Neural crest cell (in vitro differentiated cells): ENCODE data around the gene ANXA2. TPM values are rescaled to one million over a fixed set of nuclear protein-coding genes. Genes with fewer than 3 reads are reported as not detected.

ENCODE experiments used
- DNase-seq: peaks from one replicate; pipeline ENCODE4 v3.0.0; 2021; ENCODE audit warnings: low read depth, mixed read lengths, low spot score
- H3K27ac Mint-ChIP-seq: one replicate; pipeline ENCODE4 v1.8.0; 2021; ENCODE audit warnings: mild to moderate bottlenecking, mixed read lengths; ENCODE audit not compliant: unreplicated experiment
- H3K27me3 Mint-ChIP-seq: 2 replicates; pipeline ENCODE4 v1.8.0; 2021; ENCODE audit warnings: low read depth, mild to moderate bottlenecking, mixed read lengths
- H3K36me3 Mint-ChIP-seq: 2 replicates; pipeline ENCODE4 v1.8.0; 2021; ENCODE audit warnings: low read depth, mild to moderate bottlenecking, mixed read lengths
- H3K4me1 Mint-ChIP-seq: 2 replicates; pipeline ENCODE4 v1.8.0; 2021; ENCODE audit warnings: mixed read lengths
- H3K4me3 Mint-ChIP-seq: one replicate; pipeline ENCODE4 v1.8.0; 2021; ENCODE audit warnings: mild to moderate bottlenecking, mixed read lengths
- H3K9me3 Mint-ChIP-seq: 2 replicates; pipeline ENCODE4 v1.8.0; 2021; ENCODE audit warnings: mixed read lengths
- CTCF ChIP-seq: fragments of 200-600 bp; sonication (generic); conservative IDR thresholded peaks from 2 replicates; pipeline ENCODE4 v1.5.0; 2021; ENCODE audit warnings: antibody characterized with exemption, mild to moderate bottlenecking
- total RNA-seq: library from RNA; stranded (reverse); gene quantifications from 2 replicates; pipeline ENCODE4 v1.2.1, GENCODE V29; 2021

The ANXA2 gene
- total RNA-seq, 1 donor from 2014 or later, result 122 TPM

GRCh38 chr15:60395276-60396011, 2.3 kb downstream of the ANXA2 start:
- H3K27me3 Mint-ChIP-seq, result peaks cover 45% of the 10 kb centered on the region
- peaks cover 85% of the 10 kb centered on the region for H3K4me1 Mint-ChIP-seq
- DNase-seq, result no peak
- no peak for TF ChIP-seq CTCF
- H3K4me3 Mint-ChIP-seq, result peak overlapping the region; percentile 84
- H3K36me3 Mint-ChIP-seq, result no peaks in the 10 kb centered on the region
- H3K27ac Mint-ChIP-seq, result no peak overlapping the region
- H3K9me3 Mint-ChIP-seq, result no peaks in the 10 kb centered on the region

- Mint-ChIP-seq H3K9me3 (no peaks in the 10 kb centered on the region), H3K36me3 (no peaks in the 10 kb centered on the region), H3K4me3 (peak overlapping the region; percentile 84), H3K4me1 (peaks cover 85% of the 10 kb centered on the region), H3K27me3 (peaks cover 48% of the 10 kb centered on the region), H3K27ac (no peak overlapping the region)
- DNase-seq, result no peak
- TF ChIP-seq CTCF, result no peak
These were observed 3.1 kb downstream of the ANXA2 start for GRCh38 chr15:60394689-60395097.

GRCh38 chr15:60392986-60393790, 4.6 kb downstream of the ANXA2 start:
- no peak for TF ChIP-seq CTCF
- Mint-ChIP-seq H3K4me3 (peak overlapping the region; percentile 59), H3K4me1 (peaks cover 79% of the 10 kb centered on the region), H3K36me3 (no peaks in the 10 kb centered on the region), H3K27ac (peak overlapping the region; percentile 58), H3K27me3 (peaks cover 41% of the 10 kb centered on the region), H3K9me3 (no peaks in the 10 kb centered on the region)
- no peak for DNase-seq

GRCh38 chr15:60392601-60392985, 5.2 kb downstream of the ANXA2 start:
- no peak for TF ChIP-seq CTCF
- Mint-ChIP-seq H3K4me1 (peaks cover 78% of the 10 kb centered on the region), H3K27me3 (peaks cover 40% of the 10 kb centered on the region), H3K27ac (no peak overlapping the region), H3K4me3 (no peak overlapping the region), H3K9me3 (no peaks in the 10 kb centered on the region), H3K36me3 (peaks cover 2% of the 10 kb centered on the region)
- no peak for DNase-seq

- Mint-ChIP-seq H3K9me3 (no peaks in the 10 kb centered on the region), H3K4me1 (peaks cover 73% of the 10 kb centered on the region), H3K27me3 (peaks cover 35% of the 10 kb centered on the region), H3K27ac (peak overlapping the region; percentile 92), H3K4me3 (peak overlapping the region; percentile 44), H3K36me3 (peaks cover 7% of the 10 kb centered on the region)
- no peak for TF ChIP-seq CTCF
- DNase-seq, result no peak
These were observed 6.0 kb downstream of the ANXA2 start for GRCh38 chr15:60391722-60392315.
